Endothelial cell (in vitro differentiated cells): ENCODE results near the gene PRRX2. TPM values are rescaled to one million over a fixed set of nuclear protein-coding genes. Genes with fewer than 3 reads are reported as not detected.
A peak's percentile ranks its signal among the peaks of the same experiment; 100 is the strongest.

Experiments used
- DNase-seq: peaks from one replicate; pipeline ENCODE4 v3.0.0; 2021; ENCODE audit warnings: low spot score
- H3K27ac Mint-ChIP-seq: one replicate; pipeline ENCODE4 v1.8.0; 2021; ENCODE audit warnings: mixed read lengths, inconsistent platforms; ENCODE audit not compliant: unreplicated experiment
- H3K27me3 Mint-ChIP-seq: one replicate; pipeline ENCODE4 v1.8.0; 2021; ENCODE audit warnings: mild to moderate bottlenecking, moderate library complexity, mixed read lengths, inconsistent platforms; ENCODE audit not compliant: unreplicated experiment
- H3K36me3 Mint-ChIP-seq: one replicate; pipeline ENCODE4 v1.8.0; 2021; ENCODE audit warnings: mild to moderate bottlenecking, low read depth, mixed read lengths, inconsistent platforms; ENCODE audit not compliant: unreplicated experiment
- H3K4me1 Mint-ChIP-seq: one replicate; pipeline ENCODE4 v1.8.0; 2021; ENCODE audit warnings: mild to moderate bottlenecking, mixed read lengths, inconsistent platforms; ENCODE audit not compliant: unreplicated experiment
- H3K4me3 Mint-ChIP-seq: one replicate; pipeline ENCODE4 v1.8.0; 2021; ENCODE audit warnings: mild to moderate bottlenecking, mixed read lengths, inconsistent platforms; ENCODE audit not compliant: unreplicated experiment
- H3K9me3 Mint-ChIP-seq: one replicate; pipeline ENCODE4 v1.8.0; 2021; ENCODE audit warnings: mixed read lengths, inconsistent platforms; ENCODE audit not compliant: unreplicated experiment
- CTCF ChIP-seq: fragments of 200-600 bp; sonication (generic); IDR thresholded peaks from one replicate; pipeline ENCODE4 v1.5.0; 2021; ENCODE audit warnings: antibody characterized with exemption; ENCODE audit not compliant: unreplicated experiment
- long read RNA-seq: library from polyadenylated mRNA; unstranded; transcript quantifications from one replicate; pipeline ENCODE4 v2.0.0, GENCODE V29; 2020; ENCODE audit not compliant: unreplicated experiment
- total RNA-seq: library from RNA; stranded (reverse); fragmentation: NEBNext Ultra II Directional; extraction: Animal tissue kit (Norgen Biotek cat#: 25700); gene quantifications from one replicate; pipeline ENCODE4 v1.2.1, GENCODE V29; 2021; ENCODE audit not compliant: unreplicated experiment

Gene PRRX2
- 0.21 TPM for total RNA-seq
- long read RNA-seq: 0 reads

GRCh38 chr9:129665389-129665775, at the start of gene PRRX2:
TSS of gene PRRX2 (plus strand) at chr9:129665647. CDS start at chr9:129665868, 221 bp downstream.
- peaks cover 4% of the 10 kb centered on the region for H3K4me1 Mint-ChIP-seq
- H3K27ac Mint-ChIP-seq: no peak within 1 kb of the TSS
- no peaks in the 10 kb centered on the region for H3K36me3 Mint-ChIP-seq
- H3K4me3 Mint-ChIP-seq: peak within 1 kb of the TSS; percentile 74
- H3K9me3 Mint-ChIP-seq: no peaks in the 10 kb centered on the region
- peaks cover 9% of the 10 kb centered on the region for H3K27me3 Mint-ChIP-seq
- TF ChIP-seq CTCF: no peak
- peak; percentile 51 for DNase-seq

- Mint-ChIP-seq H3K27ac (no peak overlapping the region), H3K27me3 (peaks cover 14% of the 10 kb centered on the region), H3K9me3 (no peaks in the 10 kb centered on the region), H3K36me3 (peaks cover 5% of the 10 kb centered on the region), H3K4me1 (peaks cover 7% of the 10 kb centered on the region), H3K4me3 (no peak overlapping the region)
- DNase-seq: no peak
- peak; percentile 33 for TF ChIP-seq CTCF
Measured at GRCh38 chr9:129617167-129617566, 48.3 kb upstream of the PRRX2 start.

GRCh38 chr9:129619787-129620668, 45.4 kb upstream of the PRRX2 start:
- Mint-ChIP-seq H3K27ac (no peak overlapping the region), H3K27me3 (peaks cover 17% of the 10 kb centered on the region), H3K36me3 (peaks cover 5% of the 10 kb centered on the region), H3K4me1 (peaks cover 10% of the 10 kb centered on the region), H3K9me3 (no peaks in the 10 kb centered on the region), H3K4me3 (no peak overlapping the region)
- DNase-seq: no peak
- TF ChIP-seq CTCF: no peak

- Mint-ChIP-seq H3K4me1 (peaks cover 10% of the 10 kb centered on the region), H3K9me3 (no peaks in the 10 kb centered on the region), H3K4me3 (peak within 1 kb of the TSS; percentile 47), H3K27ac (no peak within 1 kb of the TSS), H3K27me3 (peaks cover 18% of the 10 kb centered on the region), H3K36me3 (peaks cover 5% of the 10 kb centered on the region)
- no peak for DNase-seq
- TF ChIP-seq CTCF: no peak
Measured at GRCh38 chr9:129620669-129621295, 44.7 kb upstream of the PRRX2 start, which contains the start of gene C9orf50. TSS of gene C9orf50 (minus strand) at chr9:129621101. CDS start at chr9:129620574, 527 bp downstream.
